GM12878 (cell line): Measurements from ENCODE around the gene WNK2. TPM values are rescaled to one million over a fixed set of nuclear protein-coding genes. Genes with fewer than 3 reads are reported as not detected.

Experiments used
- ATAC-seq: fragments of 200-7000 bp; cut with Tn5 transposase; 3 replicates; pipeline ENCODE4 v1.9.1; 2020; ENCODE audit warnings: mild to moderate bottlenecking, moderate library complexity
- BruUV-seq: library from RNA; stranded (reverse); fragments of 400-500 nt; replicated peaks from 2 replicates; lab custom pipeline; 2021; lab: Mats Ljungman, UMichigan
- CTCF ChIA-PET: fragments of 300-600 bp; sonication (Branson Sonifier 250); formaldehyde crosslinking; extraction: SDS; loops from one replicate; lab custom pipeline; 2021; ENCODE audit warnings: inconsistent platforms; lab: Yijun Ruan, JAX
- POLR2A ChIA-PET: fragments of 350-600 bp; formaldehyde crosslinking; extraction: SDS; loops from one replicate; lab custom pipeline; 2021; ENCODE audit warnings: inconsistent platforms; lab: Charles Lee
- RAD21 ChIA-PET: fragments of 300-600 bp; sonication (Branson Sonifier 250); formaldehyde crosslinking; loops from one replicate; lab custom pipeline; 2023; ENCODE audit warnings: antibody characterized with exemption; ENCODE audit not compliant: unreplicated experiment; lab: Charles Lee
- SMC1A ChIA-PET: fragments of 300-600 bp; sonication (Branson Sonifier 250); formaldehyde crosslinking; loops from one replicate; lab custom pipeline; 2023; ENCODE audit not compliant: unreplicated experiment, uncharacterized antibody; lab: Charles Lee
- DNase-seq: peaks from one replicate; pipeline ENCODE4 v3.0.0-alpha.2; 2011; ENCODE audit warnings: low read depth, low spot score
- FAIRE-seq: peaks from 3 replicates; lab custom pipeline; 2011; peaks lifted over from hg19 to GRCh38; lab: Jason Lieb, UNC
- H2AFZ ChIP-seq: 2 replicates; pipeline ENCODE4 v1.6.0; 2011; ENCODE audit warnings: low read depth, low read length, control low read depth; ENCODE audit not compliant: control insufficient read depth
- H3K27ac ChIP-seq: 2 replicates; pipeline ENCODE4 v1.5.1; 2011; ENCODE audit warnings: control low read depth; ENCODE audit not compliant: control insufficient read depth, insufficient read depth
- H3K27me3 ChIP-seq, 2 experiments: replicated peaks in 1 of 2; 2 replicates each; pipeline versions ENCODE4 v1.6.0 to v1.6.1; 2011; ENCODE audit warnings: low read length in 1 of 2; ENCODE audit not compliant: control insufficient read depth in 2 of 2, insufficient read depth in 2 of 2
- H3K36me3 ChIP-seq, 2 experiments: 2 replicates each; pipeline ENCODE4 v1.5.1; 2011; ENCODE audit warnings: low read length in 1 of 2; ENCODE audit not compliant: control insufficient read depth in 2 of 2, insufficient read depth in 2 of 2
- H3K4me1 ChIP-seq: 2 replicates; pipeline ENCODE4 v1.6.1; 2011; ENCODE audit warnings: mild to moderate bottlenecking, low read length, moderate library complexity, mixed read lengths; ENCODE audit not compliant: control insufficient read depth, insufficient read depth
- H3K4me2 ChIP-seq: 2 replicates; pipeline ENCODE4 v1.6.0; 2011; ENCODE audit warnings: control low read depth; ENCODE audit not compliant: control insufficient read depth, insufficient read depth
- H3K4me3 ChIP-seq: fragments of 200-600 bp; sonication (generic); 2 replicates; pipeline ENCODE4 v1.5.1; 2016
- H3K79me2 ChIP-seq: 2 replicates; pipeline ENCODE4 v1.6.0; 2011; ENCODE audit warnings: low read length; ENCODE audit not compliant: control insufficient read depth, insufficient read depth
- H3K9ac ChIP-seq: 2 replicates; pipeline ENCODE4 v1.8.0; 2011; ENCODE audit warnings: low read length, control low read depth, mixed read lengths; ENCODE audit not compliant: control insufficient read depth, insufficient read depth
- H3K9me3 ChIP-seq: replicated peaks from 3 replicates; pipeline ENCODE4 v1.5.1; 2011; ENCODE audit warnings: mild to moderate bottlenecking, low read length; ENCODE audit not compliant: control insufficient read depth, insufficient read depth
- H4K20me1 ChIP-seq: 2 replicates; pipeline ENCODE4 v1.6.0; 2011; ENCODE audit not compliant: control insufficient read depth, insufficient read depth
- DPF2 ChIP-seq: fragments of 450-650 bp; IDR thresholded peaks from 2 replicates; pipeline ENCODE4 v1.6.1; 2017; ENCODE audit warnings: mild to moderate bottlenecking
- FOXK2 ChIP-seq: fragments of 450-650 bp; IDR thresholded peaks from 2 replicates; pipeline ENCODE4 v1.6.1; 2017; ENCODE audit warnings: mild to moderate bottlenecking, moderate library complexity
- GATAD2B ChIP-seq: fragments of 450-650 bp; conservative IDR thresholded peaks from 2 replicates; pipeline ENCODE4 v1.6.1; 2017; ENCODE audit warnings: low read depth, mild to moderate bottlenecking, moderate library complexity
- JUNB ChIP-seq: IDR thresholded peaks from 2 replicates; pipeline ENCODE4 v1.6.1; 2016; ENCODE audit warnings: antibody characterized with exemption, mild to moderate bottlenecking
- KAT2A ChIP-seq: conservative IDR thresholded peaks from 2 replicates; pipeline ENCODE4 v1.6.1; 2011; ENCODE audit warnings: low read depth, low read length; ENCODE audit not compliant: control insufficient read depth
- LARP7 ChIP-seq: fragments of 450-650 bp; IDR thresholded peaks from 2 replicates; pipeline ENCODE4 v1.6.1; 2017; ENCODE audit warnings: mild to moderate bottlenecking
- POLR2A ChIP-seq: IDR thresholded peaks from 2 replicates; pipeline ENCODE4 v1.6.1; 2011; ENCODE audit warnings: low read depth, mild to moderate bottlenecking, low read length
- RCOR1 ChIP-seq: conservative IDR thresholded peaks from 2 replicates; pipeline ENCODE4 v1.6.1; 2012; ENCODE audit warnings: low read depth, low read length, improper control_type of control experiment
- SREBF1 ChIP-seq: IDR thresholded peaks from 2 replicates; pipeline ENCODE4 v1.6.1; 2012; ENCODE audit warnings: mild to moderate bottlenecking, low read length
- STAT3 ChIP-seq: IDR thresholded peaks from 2 replicates; pipeline ENCODE4 v1.6.1; 2011; ENCODE audit warnings: low read depth, low read length, improper control_type of control experiment
- TCF7 ChIP-seq: IDR thresholded peaks from 2 replicates; pipeline ENCODE4 v1.6.1; 2014; ENCODE audit warnings: antibody characterized with exemption, borderline replicate concordance
- ZNF592 ChIP-seq: fragments of 450-650 bp; IDR thresholded peaks from 2 replicates; pipeline ENCODE4 v1.6.1; 2017; ENCODE audit warnings: mild to moderate bottlenecking, moderate library complexity
- WGBS: methylation state at CpG from one replicate; pipeline ENCODE4 v1.1.6; 2016; ENCODE audit warnings: low lambda C conversion rate; ENCODE audit not compliant: insufficient replicate concordance, insufficient coverage; ENCODE audit errors: missing lambda C conversion rate; 5-methylcytosine and 5-hydroxymethylcytosine counted together
- in situ Hi-C: fragments of 300-500 bp; cut with MboI; formaldehyde crosslinking; loops from 9 replicates; pipeline ENCODE4 v1.14.3; 2018; ENCODE audit warnings: mixed read lengths
- intact Hi-C: fragments of 100-400 bp; cut with micrococcal nuclease; formaldehyde crosslinking; loops from one replicate; pipeline ENCODE4 v1.14.2; 2022; ENCODE audit not compliant: unreplicated experiment
- polyA plus RNA-seq, 11 experiments: library from polyadenylated mRNA; depleted of rRNA in 4 of 11; unstranded in 6 of 11; stranded (reverse) in 5 of 11; fragments of >200 nt; fragmentation: Nextera tagmentation in 4 of 11; fragmentation: Illumina TruSeq in 1 of 11; extraction: Ambion mirVana in 4 of 11; extraction: Trizol in 1 of 11; gene quantifications; 1 replicate in 1 of 11; 2 replicates in 10 of 11; pipeline versions ENCODE4 v1.2.1 to v1.2.3, GENCODE V29; 2011 to 2016; ENCODE audit warnings: inconsistent platforms in 2 of 11, missing spikeins in 2 of 11, low read depth in 1 of 11
- total RNA-seq, 4 experiments: library from RNA; depleted of rRNA in 3 of 4; stranded (reverse); fragments of >200 nt in 3 of 4; fragmentation: Illumina TruSeq in 1 of 4; extraction: Trizol in 1 of 4; gene quantifications; 2 replicates each; pipeline versions ENCODE4 v1.2.1 to v1.2.3, GENCODE V29; 2013 to 2021
- TF ChIP-seq, protein P1 (sequence below): fragments of 450-650 bp; IDR thresholded peaks from 2 replicates; pipeline ENCODE4 v1.6.1; 2018; ENCODE audit warnings: borderline replicate concordance, mild to moderate bottlenecking; ENCODE audit not compliant: partially characterized antibody

The WNK2 gene
- total and polyA plus RNA-seq, 10 of the 15 experiments (the other 5 are each of a cell fraction or from before 2014, with no cell fraction given), result 0.15 TPM; not detected in 9

DNA sequence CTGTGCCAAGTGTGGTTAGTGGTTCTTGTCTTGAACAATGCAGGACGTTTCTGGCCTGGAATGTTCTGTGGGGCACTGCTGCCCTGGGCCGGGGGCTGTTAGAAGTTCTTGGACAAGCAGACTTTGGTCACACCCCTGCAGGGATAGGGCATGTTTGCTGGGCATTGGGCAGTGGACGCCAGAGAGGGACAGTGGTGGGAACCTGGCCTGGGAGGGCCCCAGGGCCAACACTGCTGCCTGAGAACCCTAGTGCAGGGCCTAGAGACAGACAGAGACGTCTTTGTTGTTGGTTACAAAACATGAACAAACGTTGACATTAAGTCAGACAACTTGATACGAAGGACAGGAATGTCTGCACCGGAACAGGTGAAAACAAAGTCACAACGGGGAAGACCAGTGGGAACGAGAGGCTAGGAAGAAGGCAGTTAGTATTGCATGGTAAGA, 57.0 kb downstream of the WNK2 start (continued):
- no peak for TF ChIP-seq ZNF592
- TF ChIP-seq STAT3, result no peak
- TF ChIP-seq JUNB, result no peak
- no peak for TF ChIP-seq LARP7
- no peak for TF ChIP-seq TCF7
- no peak for TF ChIP-seq KAT2A

DNA sequence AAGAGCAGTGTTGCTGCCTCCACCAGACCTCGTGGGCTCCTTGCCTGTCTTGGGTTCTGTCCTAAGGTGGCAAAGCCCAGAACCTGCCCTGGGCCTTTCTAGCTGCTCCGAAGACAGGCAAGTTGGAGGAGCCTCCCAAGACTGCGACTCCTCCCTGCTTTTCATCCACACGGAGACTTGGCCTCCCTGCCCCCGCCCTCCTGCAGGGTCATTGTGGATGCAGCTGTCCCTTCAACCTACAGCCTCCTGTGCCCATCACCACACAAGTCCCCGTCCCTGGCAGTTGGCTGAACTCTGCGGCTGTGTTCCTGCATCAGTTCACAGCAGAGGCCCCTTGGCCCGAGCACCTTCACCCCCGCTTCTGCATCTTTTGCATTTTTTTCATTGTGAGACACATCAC, 59.2 kb downstream of the WNK2 start:
- Histone ChIP-seq H3K27me3 (peaks cover 0 to 2% of the 10 kb centered on the region in 2 experiments; a peak in 3 of 4 replicates), H3K79me2 (no peaks in the 10 kb centered on the region), H4K20me1 (no peaks in the 10 kb centered on the region), H3K27ac (no peak overlapping the region), H3K4me1 (no peaks in the 10 kb centered on the region), H3K4me2 (no peak overlapping the region), H3K9ac (no peak overlapping the region), H2AFZ (no peak overlapping the region), H3K4me3 (no peak overlapping the region), H3K9me3 (no peaks in the 10 kb centered on the region), H3K36me3 (no peaks in the 10 kb centered on the region)
- ChIA-PET SMC1A (no interaction called here), RAD21 (no interaction called here), POLR2A (no interaction called here), CTCF (no interaction called here)
- DNase-seq (no peak), FAIRE-seq (no peak), ATAC-seq (no peak)
- in situ Hi-C loops (no loop called here), intact Hi-C loops (no loop called here)
- BruUV-seq, result no TSS peak
- 27% methylated on average over 9 of the region's 9 CpGs for WGBS
- TF ChIP-seq SREBF1, result no peak
- no peak for TF ChIP-seq RCOR1
- TF ChIP-seq FOXK2, result no peak
- TF ChIP-seq, protein P1, sequence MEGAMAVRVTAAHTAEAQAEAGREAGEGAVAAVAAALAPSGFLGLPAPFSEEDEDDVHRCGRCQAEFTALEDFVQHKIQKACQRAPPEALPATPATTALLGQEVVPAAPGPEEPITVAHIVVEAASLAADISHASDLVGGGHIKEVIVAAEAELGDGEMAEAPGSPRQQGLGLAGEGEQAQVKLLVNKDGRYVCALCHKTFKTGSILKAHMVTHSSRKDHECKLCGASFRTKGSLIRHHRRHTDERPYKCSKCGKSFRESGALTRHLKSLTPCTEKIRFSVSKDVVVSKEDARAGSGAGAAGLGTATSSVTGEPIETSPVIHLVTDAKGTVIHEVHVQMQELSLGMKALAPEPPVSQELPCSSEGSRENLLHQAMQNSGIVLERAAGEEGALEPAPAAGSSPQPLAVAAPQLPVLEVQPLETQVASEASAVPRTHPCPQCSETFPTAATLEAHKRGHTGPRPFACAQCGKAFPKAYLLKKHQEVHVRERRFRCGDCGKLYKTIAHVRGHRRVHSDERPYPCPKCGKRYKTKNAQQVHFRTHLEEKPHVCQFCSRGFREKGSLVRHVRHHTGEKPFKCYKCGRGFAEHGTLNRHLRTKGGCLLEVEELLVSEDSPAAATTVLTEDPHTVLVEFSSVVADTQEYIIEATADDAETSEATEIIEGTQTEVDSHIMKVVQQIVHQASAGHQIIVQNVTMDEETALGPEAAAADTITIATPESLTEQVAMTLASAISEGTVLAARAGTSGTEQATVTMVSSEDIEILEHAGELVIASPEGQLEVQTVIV, result no peak
- TF ChIP-seq DPF2, result no peak
- TF ChIP-seq GATAD2B, result no peak
- TF ChIP-seq POLR2A, result no peak
